ENCODE measurements around the gene RRBP1. TPM values are rescaled to one million over a fixed set of nuclear protein-coding genes. Genes with fewer than 3 reads are reported as not detected.

RRBP1 gene
- total RNA-seq, 6 donors from 2014 or later = 143 to 256 (median 172) TPM

DNA sequence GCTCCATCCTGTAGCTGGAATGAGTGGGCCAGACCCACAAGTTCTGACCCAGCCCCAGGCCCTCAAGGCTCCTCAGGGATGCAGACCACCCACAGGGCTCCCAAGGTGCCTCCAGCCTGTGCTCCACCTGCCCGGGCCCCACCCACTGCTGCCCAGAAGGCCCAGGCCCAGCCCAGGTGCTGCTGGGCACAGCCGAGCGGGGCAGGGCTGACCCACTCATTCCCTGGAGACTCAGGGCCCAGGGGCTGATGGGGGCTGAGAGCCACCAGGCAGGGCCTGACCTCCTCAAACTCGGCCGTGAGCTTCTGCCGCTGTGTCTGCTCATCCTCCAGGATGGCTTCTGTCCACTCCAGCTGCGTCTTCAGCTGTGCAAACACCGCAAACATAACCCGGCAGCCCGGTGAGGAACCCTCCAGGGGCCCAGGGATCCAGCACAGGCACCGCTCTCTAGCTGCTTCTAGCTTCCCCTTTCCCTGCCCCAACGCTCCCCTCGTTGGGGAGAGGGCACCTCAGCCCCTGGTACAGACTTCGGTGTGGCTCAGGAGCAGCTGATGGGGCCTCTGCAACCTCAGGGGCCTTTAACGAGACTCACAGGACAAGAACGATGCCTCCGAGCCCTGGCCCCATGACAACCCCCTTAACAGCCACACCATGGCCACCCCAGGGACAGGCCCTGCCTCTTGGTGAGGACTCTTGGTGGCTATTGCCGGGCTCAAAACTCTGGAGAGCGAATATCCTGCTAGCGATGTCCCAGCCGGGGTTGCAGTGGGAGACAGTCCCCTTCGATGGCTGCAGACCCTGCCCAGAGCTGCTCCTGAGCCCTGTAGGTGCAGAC lies 66.2 kb downstream of the RRBP1 start:
- Histone ChIP-seq H3K27ac (peak overlapping the region in 3 of 4 donors; percentile 61 to 74 (median 74)), H3K4me3 (no peak overlapping the region), H3K4me1 (peaks cover 26 to 49% (median 30%) of the 10 kb centered on the region in 4 donors), H3K27me3 (no peaks in the 10 kb centered on the region), H3K9me3 (no peaks in the 10 kb centered on the region), H3K36me3 (peaks cover 4 to 87% (median 61%) of the 10 kb centered on the region in 4 donors)
- TF ChIP-seq, protein P1, sequence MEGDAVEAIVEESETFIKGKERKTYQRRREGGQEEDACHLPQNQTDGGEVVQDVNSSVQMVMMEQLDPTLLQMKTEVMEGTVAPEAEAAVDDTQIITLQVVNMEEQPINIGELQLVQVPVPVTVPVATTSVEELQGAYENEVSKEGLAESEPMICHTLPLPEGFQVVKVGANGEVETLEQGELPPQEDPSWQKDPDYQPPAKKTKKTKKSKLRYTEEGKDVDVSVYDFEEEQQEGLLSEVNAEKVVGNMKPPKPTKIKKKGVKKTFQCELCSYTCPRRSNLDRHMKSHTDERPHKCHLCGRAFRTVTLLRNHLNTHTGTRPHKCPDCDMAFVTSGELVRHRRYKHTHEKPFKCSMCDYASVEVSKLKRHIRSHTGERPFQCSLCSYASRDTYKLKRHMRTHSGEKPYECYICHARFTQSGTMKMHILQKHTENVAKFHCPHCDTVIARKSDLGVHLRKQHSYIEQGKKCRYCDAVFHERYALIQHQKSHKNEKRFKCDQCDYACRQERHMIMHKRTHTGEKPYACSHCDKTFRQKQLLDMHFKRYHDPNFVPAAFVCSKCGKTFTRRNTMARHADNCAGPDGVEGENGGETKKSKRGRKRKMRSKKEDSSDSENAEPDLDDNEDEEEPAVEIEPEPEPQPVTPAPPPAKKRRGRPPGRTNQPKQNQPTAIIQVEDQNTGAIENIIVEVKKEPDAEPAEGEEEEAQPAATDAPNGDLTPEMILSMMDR (IDR thresholded peaks at IDR 0.05) = no peak
- TF ChIP-seq POLR2A (IDR thresholded peaks at IDR 0.05) (no peak), EP300 (IDR thresholded peaks at IDR 0.05) (no peak), POLR2AphosphoS5 (IDR thresholded peaks at IDR 0.05) (no peak)
- DNase-seq (peak in 1 of 2 donors; percentile 75), ATAC-seq (ENCODE audit: low FRiP score in 2 of 2) (no peak)
- WGBS, 2 donors = 80% methylated on average over 13 to 19 of the region's 22 CpGs

DNA sequence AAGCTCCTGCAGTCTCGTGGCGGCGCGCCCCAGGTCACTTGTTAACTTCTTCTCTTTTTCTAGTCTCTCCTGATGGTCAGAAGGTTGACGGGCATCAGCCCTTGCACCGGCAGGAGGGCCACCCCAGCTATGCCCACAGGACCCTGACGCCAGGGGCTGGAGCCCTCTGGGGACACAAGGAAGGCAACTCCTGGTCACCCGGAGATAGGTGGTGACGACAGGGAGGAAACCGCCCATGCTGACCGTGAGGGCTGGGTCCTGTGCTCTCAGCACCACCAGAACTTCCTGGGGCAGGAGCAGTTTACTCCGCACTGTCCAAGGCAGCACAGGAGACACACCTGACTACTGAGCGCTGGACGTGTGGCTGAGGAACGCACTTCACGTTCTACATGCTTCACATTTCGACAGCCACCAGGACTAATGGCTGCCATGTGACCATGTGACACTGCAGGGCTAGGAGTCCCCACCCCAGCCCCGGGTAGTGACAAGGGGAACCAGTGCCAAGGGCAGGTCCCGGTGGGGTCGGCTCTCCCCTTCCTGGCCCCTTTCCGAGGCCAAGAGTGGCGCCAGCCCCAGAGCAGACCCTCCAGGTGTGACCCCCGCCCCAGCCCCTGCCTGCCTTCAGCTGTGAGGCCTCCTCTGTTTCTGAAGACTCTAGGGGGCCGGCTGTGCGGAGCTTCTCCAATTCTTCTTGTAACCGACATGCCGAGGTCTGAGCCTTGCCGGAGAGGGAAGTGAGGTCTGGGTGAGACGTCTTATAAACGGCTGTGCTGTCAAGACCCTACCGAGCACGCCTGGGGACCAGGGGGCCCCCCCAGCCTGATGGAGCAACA lies 67.0 kb downstream of the RRBP1 start:
- WGBS, 2 donors = 61 to 65% methylated on average over 7 to 30 of the region's 32 CpGs
- no peaks in the 10 kb centered on the region for H3K27me3 ChIP-seq
- DNase-seq (peak in 1 of 2 donors; percentile 62), ATAC-seq (ENCODE audit: low FRiP score in 2 of 2) (no peak)
- peaks cover 30 to 53% (median 34%) of the 10 kb centered on the region in 4 donors for H3K4me1 ChIP-seq
- H3K27ac ChIP-seq = peak overlapping the region in 3 of 4 donors; percentile 61 to 74 (median 74)
- TF ChIP-seq POLR2AphosphoS5 (IDR thresholded peaks at IDR 0.05) = no peak
- TF ChIP-seq EP300 (IDR thresholded peaks at IDR 0.05) = no peak
- TF ChIP-seq, protein P1 (IDR thresholded peaks at IDR 0.05) = no peak
- TF ChIP-seq POLR2A (IDR thresholded peaks at IDR 0.05) = no peak
- H3K9me3 ChIP-seq = no peaks in the 10 kb centered on the region
- no peak overlapping the region for H3K4me3 ChIP-seq
- H3K36me3 ChIP-seq = peaks cover 0 to 84% (median 52%) of the 10 kb centered on the region in 4 donors

DNA sequence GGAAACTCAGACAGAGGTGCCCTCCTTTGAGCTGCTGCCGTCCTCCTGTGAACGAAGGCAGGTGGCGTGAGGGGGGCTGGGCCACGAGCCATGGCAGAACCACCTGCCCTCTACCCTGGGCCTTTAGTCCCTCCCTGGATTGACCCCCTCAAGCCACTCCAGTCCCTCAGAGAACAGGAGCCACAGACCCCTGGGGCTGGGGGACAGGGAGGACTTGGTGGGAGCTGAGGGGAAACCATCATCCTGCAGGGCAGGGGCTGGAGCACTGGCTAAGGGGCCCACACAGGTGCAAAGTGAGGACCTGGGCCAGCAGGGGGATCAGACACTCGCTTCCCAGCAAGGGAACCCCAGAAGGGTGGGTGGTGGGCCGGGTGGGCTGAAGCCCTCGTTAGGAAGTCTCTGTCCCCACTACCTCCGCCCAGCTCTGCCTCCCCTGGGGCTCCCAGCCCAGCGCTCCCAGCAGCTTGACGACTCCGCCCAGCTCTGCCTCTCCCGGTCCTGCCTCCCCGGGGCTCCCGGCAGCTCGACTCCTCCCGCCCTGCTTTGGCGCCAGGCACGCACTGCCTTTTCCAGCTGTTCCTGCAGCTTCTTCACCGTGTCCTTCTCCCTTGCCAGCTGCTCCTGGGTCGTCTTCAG lies 67.7 kb downstream of the RRBP1 start:
- Histone ChIP-seq H3K27me3 (no peaks in the 10 kb centered on the region), H3K9me3 (no peaks in the 10 kb centered on the region), H3K36me3 (peaks cover under 1 to 84% (median 45%) of the 10 kb centered on the region in 4 donors), H3K27ac (peak overlapping the region in 3 of 4 donors; percentile 61 to 74 (median 74)), H3K4me3 (no peak overlapping the region), H3K4me1 (peaks cover 30 to 53% (median 37%) of the 10 kb centered on the region in 4 donors)
- no peak for TF ChIP-seq POLR2AphosphoS5 (IDR thresholded peaks at IDR 0.05)
- TF ChIP-seq, protein P1 (IDR thresholded peaks at IDR 0.05) = no peak
- no peak for TF ChIP-seq POLR2A (IDR thresholded peaks at IDR 0.05)
- no peak for TF ChIP-seq EP300 (IDR thresholded peaks at IDR 0.05)
- DNase-seq = peak in 1 of 2 donors; percentile 87
- peak in 1 of 2 donors; percentile 49 for ATAC-seq (ENCODE audit: low FRiP score in 2 of 2)
- 42 to 49% methylated on average over 15 to 17 of the region's 20 CpGs for WGBS, 2 donors

DNA sequence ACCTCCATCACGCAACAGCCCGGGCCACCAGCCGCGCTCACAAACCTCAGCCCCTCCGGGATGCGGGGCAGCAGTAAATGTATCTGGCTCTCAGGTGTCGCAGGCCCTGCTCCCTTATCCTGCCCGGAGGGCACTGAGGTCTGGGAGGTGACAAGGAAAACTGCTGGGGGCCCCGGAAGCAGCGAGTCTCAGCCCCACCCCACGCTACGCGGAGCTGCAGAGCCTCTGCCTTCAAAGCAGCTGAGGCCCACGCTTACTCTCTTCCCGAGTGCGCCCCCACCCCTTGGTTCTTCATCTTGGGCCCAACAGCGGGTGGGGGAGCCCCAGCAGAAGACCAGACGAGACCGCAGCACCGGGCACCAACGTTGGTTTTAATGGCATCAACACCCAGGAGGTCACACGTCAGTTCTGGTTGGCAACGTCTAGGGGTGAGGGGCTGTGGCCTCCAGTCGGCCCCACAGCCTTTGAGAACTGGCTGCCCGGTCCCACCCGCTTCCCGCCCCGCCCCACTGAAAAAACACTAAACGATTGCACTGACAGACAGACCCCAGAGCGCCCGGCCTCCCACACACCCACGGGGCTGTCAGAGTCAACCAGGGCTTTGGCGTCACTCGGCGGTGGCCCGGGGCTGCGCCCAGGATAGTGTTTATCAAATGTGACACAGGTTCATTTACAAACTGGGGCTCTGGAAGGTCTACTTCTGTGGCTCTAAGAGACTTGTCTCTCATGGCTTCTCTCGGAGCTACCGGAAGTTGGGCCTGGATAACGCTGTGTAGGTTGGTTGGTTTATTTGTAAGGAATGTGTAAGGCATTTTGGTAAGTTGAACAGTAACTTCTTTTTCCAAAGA lies 68.5 kb downstream of the RRBP1 start:
- Histone ChIP-seq H3K36me3 (peaks cover 3 to 84% (median 39%) of the 10 kb centered on the region in 4 donors), H3K27me3 (no peaks in the 10 kb centered on the region), H3K4me3 (no peak overlapping the region), H3K4me1 (peaks cover 30 to 53% (median 37%) of the 10 kb centered on the region in 4 donors), H3K9me3 (no peaks in the 10 kb centered on the region), H3K27ac (peak overlapping the region in 3 of 4 donors; percentile 61 to 74 (median 74))
- WGBS, 2 donors = 85 to 91% methylated on average over 12 to 40 of the region's 40 CpGs
- ATAC-seq (ENCODE audit: low FRiP score in 2 of 2) = no peak
- TF ChIP-seq EP300 (IDR thresholded peaks at IDR 0.05) = no peak
- TF ChIP-seq POLR2A (IDR thresholded peaks at IDR 0.05) = no peak
- TF ChIP-seq, protein P1 (IDR thresholded peaks at IDR 0.05) = no peak
- no peak for TF ChIP-seq POLR2AphosphoS5 (IDR thresholded peaks at IDR 0.05)
- DNase-seq = peak in 1 of 2 donors; percentile 82
